Measurements from ENCODE around the gene SMIM21.

Gene SMIM21

DNA sequence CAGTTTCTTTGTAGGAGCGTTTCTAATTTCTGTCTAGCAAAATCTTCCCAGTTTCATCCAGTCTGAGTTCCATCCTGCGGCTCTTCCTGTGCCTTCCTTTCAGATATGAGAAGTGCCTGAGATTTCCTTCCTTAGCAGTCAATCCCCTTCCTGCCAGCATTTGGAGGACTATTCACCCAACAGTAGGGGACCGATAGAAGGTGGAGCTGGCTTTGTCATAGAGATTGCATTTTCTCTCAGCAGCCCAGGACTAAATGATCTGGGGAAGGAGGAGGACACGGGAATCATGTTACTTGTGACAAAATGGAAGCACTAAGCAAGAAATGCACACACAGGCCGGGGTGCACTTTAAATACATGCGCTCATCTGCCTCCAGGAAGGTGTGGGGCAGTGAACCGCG lies 5.6 kb upstream of the SMIM21 start:
- no peak for DNase-seq
- in situ Hi-C loops (cut with HindIII; ENCODE audit: low pct_ligation_motif_present, low pct_unique_long_range_greater_than_20kb, low sequenced_read_pairs) = no loop called here

DNA sequence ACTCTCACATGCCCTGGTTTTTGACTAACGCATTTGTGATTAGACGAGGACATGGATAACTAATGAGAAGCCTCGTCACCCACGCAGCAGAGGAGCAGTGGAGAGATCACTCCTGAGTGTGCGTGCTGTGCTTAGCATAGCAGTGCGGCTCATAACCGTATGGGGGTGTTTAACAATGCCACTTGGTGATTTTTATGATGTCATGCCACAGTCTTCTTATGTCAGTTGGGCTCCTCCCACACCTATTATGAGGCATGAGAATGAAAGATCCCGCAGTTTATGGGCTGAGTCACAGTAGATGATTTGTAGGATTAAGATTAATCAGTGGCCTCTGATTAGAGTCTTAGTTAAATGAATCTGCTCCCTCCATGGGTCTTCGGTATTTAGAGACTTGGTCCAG lies 2.5 kb upstream of the SMIM21 start:
- no peak for DNase-seq
- in situ Hi-C loops (cut with HindIII; ENCODE audit: low pct_ligation_motif_present, low pct_unique_long_range_greater_than_20kb, low sequenced_read_pairs) = no loop called here

DNA sequence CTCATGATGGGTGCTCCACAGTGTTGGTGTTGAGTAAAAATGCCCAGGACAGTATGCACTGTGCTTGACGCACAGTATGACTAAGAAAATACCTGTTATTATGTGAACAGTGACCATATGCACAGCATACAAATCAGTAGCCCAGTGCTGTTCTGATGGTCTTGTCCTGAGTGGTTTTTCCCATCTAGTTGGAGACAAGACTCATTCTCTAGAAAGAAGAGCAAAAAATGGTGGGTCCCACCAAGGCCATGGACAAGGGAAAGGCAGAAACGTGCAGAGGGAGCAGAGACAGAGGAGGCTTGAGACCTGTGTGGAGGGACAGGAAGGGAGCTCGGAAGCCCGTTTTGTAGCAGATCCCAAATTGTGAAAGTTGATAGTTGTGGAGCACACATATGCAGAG lies 987 bp upstream of the SMIM21 start:
- no peak for DNase-seq
- in situ Hi-C loops (cut with HindIII; ENCODE audit: low pct_ligation_motif_present, low pct_unique_long_range_greater_than_20kb, low sequenced_read_pairs) = no loop called here

- in situ Hi-C loops (cut with HindIII; ENCODE audit: low pct_ligation_motif_present, low pct_unique_long_range_greater_than_20kb, low sequenced_read_pairs) = no loop called here
- no peak for DNase-seq
Measured at GRCh38 chr18:75422341-75422910, 5.1 kb downstream of the SMIM21 start.

- in situ Hi-C loops (cut with HindIII; ENCODE audit: low pct_ligation_motif_present, low pct_unique_long_range_greater_than_20kb, low sequenced_read_pairs) = no loop called here
- DNase-seq = no peak
Measured at GRCh38 chr18:75421656-75422055, 5.8 kb downstream of the SMIM21 start.

DNA sequence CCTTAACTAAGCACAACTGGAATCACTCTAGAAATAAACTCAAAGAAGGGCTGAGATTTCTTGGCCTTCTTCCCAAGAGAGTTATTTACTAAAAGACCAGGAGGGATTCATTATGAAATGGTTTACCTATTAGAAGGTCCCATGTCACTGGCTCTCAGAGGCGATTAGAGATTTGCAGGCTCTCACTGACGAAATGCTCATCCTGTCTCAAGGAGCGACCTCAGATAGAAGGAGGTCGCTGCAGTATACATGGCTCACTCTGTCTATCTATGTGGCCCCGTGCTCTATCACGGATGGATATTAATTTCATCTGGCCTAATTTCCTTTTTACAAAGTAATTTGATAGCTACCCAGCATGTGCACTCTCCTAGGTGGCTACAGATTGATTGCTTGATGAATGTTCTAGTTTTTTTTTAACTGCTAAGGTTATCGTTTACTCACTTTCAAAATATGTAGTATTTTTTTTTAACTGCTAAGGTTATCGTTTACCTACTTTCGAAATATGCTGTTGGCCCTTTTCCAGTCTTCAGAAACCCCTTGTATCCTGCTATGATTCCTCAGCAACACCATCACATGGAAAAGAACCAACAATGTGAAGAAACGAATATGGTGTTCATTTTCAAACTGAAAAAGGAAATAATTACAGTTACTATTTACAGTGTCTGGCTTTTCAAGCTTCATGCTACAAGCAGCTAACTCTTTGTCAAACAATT lies 9.1 kb downstream of the SMIM21 start:
- in situ Hi-C loops (cut with HindIII; ENCODE audit: low pct_ligation_motif_present, low pct_unique_long_range_greater_than_20kb, low sequenced_read_pairs) = no loop called here
- peak; percentile 44 for DNase-seq

DNA sequence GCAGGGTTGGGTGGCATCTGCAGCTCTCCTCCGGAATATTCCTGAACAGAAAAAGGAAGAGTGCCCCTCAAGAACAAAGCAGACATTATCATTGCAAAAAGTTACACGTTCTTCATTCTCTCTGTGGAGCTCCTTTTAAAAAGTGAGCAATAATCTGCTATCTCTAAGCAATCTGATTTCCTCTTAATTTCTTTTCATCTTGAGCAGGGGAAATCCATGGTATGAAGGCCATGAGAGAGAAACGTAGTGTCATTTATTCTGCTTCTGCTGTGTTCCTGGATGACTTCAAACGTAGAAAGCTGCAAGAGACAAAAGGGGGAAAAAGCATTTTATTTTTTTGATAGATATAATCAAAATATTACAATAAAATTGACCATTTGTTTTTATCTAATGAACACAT lies 16.9 kb downstream of the SMIM21 start:
- in situ Hi-C loops (cut with HindIII; ENCODE audit: low pct_ligation_motif_present, low pct_unique_long_range_greater_than_20kb, low sequenced_read_pairs) = no loop called here
- no peak for DNase-seq

DNA sequence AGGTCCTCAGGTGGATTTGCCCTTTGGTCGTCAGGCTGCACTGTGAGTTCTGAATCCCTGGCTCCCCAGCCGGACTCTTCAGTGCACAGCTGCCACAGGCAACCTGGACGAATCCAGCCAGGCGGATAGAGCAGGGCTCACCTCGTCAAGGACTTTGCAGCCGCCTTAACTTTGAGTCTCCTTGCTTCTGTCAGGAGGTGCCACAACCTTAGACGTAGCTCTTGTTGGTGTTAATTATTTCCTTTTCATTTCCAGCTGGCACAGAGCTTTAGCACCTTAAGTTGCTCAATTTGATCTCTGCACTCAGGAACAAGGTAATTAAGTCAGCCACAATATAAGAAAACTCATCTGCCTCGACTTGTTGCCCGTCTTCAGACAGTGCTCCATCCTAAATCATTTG lies 17.7 kb downstream of the SMIM21 start:
- DNase-seq = no peak
- in situ Hi-C loops (cut with HindIII; ENCODE audit: low pct_ligation_motif_present, low pct_unique_long_range_greater_than_20kb, low sequenced_read_pairs) = no loop called here

- in situ Hi-C loops (cut with HindIII; ENCODE audit: low pct_ligation_motif_present, low pct_unique_long_range_greater_than_20kb, low sequenced_read_pairs) = no loop called here
- peak; percentile 92 for DNase-seq
Measured at GRCh38 chr18:75408554-75409506, 18.7 kb downstream of the SMIM21 start.

- in situ Hi-C loops (cut with HindIII; ENCODE audit: low pct_ligation_motif_present, low pct_unique_long_range_greater_than_20kb, low sequenced_read_pairs) = no loop called here
- DNase-seq = peak; percentile 32
Measured at GRCh38 chr18:75407468-75408437, 19.8 kb downstream of the SMIM21 start.

GRCh38 chr18:75406491-75407445 lies 20.7 kb downstream of the SMIM21 start:
- no peak for DNase-seq
- in situ Hi-C loops (cut with HindIII; ENCODE audit: low pct_ligation_motif_present, low pct_unique_long_range_greater_than_20kb, low sequenced_read_pairs) = no loop called here

- in situ Hi-C loops (cut with HindIII; ENCODE audit: low pct_ligation_motif_present, low pct_unique_long_range_greater_than_20kb, low sequenced_read_pairs) = no loop called here
- DNase-seq = no peak
Measured at GRCh38 chr18:75405351-75405750, 22.2 kb downstream of the SMIM21 start.

GRCh38 chr18:75400366-75400765 lies 27.1 kb downstream of the SMIM21 start:
- DNase-seq = no peak
- in situ Hi-C loops (cut with HindIII; ENCODE audit: low pct_ligation_motif_present, low pct_unique_long_range_greater_than_20kb, low sequenced_read_pairs) = no loop called here

- in situ Hi-C loops (cut with HindIII; ENCODE audit: low pct_ligation_motif_present, low pct_unique_long_range_greater_than_20kb, low sequenced_read_pairs) = no loop called here
- DNase-seq = no peak
Measured at GRCh38 chr18:75395137-75395536, 32.4 kb downstream of the SMIM21 start.

DNA sequence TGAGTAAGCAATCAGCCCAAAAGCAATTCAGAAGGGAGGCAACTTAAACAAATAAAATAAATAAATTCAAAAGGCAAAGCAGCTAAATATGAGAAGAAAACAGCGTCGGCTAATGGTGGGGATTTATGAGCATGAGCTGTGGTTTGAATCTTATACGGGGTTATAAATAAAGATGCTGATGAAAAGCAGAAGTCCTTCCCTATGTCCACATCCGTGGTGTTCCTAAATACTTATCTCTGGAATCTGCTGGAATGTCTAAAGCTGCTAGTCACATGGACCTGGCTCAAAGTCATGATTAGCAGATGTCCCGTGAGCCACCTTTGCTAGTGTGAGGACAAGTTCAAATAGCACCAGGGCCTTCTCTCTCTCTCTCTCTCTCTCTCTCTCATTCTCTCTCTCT lies 33.8 kb downstream of the SMIM21 start:
- in situ Hi-C loops (cut with HindIII; ENCODE audit: low pct_ligation_motif_present, low pct_unique_long_range_greater_than_20kb, low sequenced_read_pairs) = no loop called here
- no peak for DNase-seq

GRCh38 chr18:75392226-75392578 lies 35.3 kb downstream of the SMIM21 start:
- in situ Hi-C loops (cut with HindIII; ENCODE audit: low pct_ligation_motif_present, low pct_unique_long_range_greater_than_20kb, low sequenced_read_pairs) = no loop called here
- no peak for DNase-seq
